Activated effector memory CD4-positive, alpha-beta T cell treated with anti-CD3 and anti-CD28 coated beads, Interleukin-2, amount 50 U/mL, for 16 hours (primary cell): Measurements from ENCODE around the gene OAS3.
"Not testable (repeated sequence)": the region's sequence is repeated elsewhere in the genome, so short reads cannot be mapped to it uniquely, and the experiment has no call there.

Experiments
- DNase-seq: peaks from one replicate; pipeline ENCODE4 v3.0.0-alpha.2; 2020

Gene OAS3

GRCh38 chr12:112937741-112938719, at the start of gene OAS3:
Gene OAS3 (plus strand): TSS chr12:112938474. CDS start chr12:112938531, 57 bp downstream.
- DNase-seq: peak; percentile 90

- no peak for DNase-seq
Observed at GRCh38 chr12:112891093-112892024, 46.9 kb upstream of the OAS3 start.

GRCh38 chr12:112892856-112893255, 45.4 kb upstream of the OAS3 start:
- no peak for DNase-seq

GRCh38 chr12:112894128-112894527, 44.1 kb upstream of the OAS3 start:
- DNase-seq: no peak

- DNase-seq: no peak
Observed at GRCh38 chr12:112898380-112898779, 39.9 kb upstream of the OAS3 start.

- DNase-seq: peak; percentile 70
Observed at GRCh38 chr12:112900298-112901145, 37.8 kb upstream of the OAS3 start.

GRCh38 chr12:112901271-112901670, 37.0 kb upstream of the OAS3 start:
- DNase-seq: no peak

GRCh38 chr12:112904571-112904970, 33.7 kb upstream of the OAS3 start:
- DNase-seq: no peak

- DNase-seq: no peak
Observed at GRCh38 chr12:112905451-112906089, 32.7 kb upstream of the OAS3 start.

- peak; percentile 66 for DNase-seq
Observed at GRCh38 chr12:112906712-112907414, 31.4 kb upstream of the OAS3 start, which contains the start of gene OAS1. Gene OAS1 (plus strand): TSS chr12:112906962. CDS start chr12:112907040, 78 bp downstream.

- no peak for DNase-seq
Observed at GRCh38 chr12:112907415-112908157, 30.7 kb upstream of the OAS3 start.

- peak; percentile 75 for DNase-seq
Observed at GRCh38 chr12:112908548-112908947, 29.7 kb upstream of the OAS3 start.

- no peak for DNase-seq
Observed at GRCh38 chr12:112909693-112910092, 28.6 kb upstream of the OAS3 start.

GRCh38 chr12:112913038-112913688, 25.1 kb upstream of the OAS3 start:
- no peak for DNase-seq

- DNase-seq: not testable (repeated sequence)
Observed at GRCh38 chr12:112913888-112914287, 24.4 kb upstream of the OAS3 start.

GRCh38 chr12:112916270-112916669, 22.0 kb upstream of the OAS3 start:
- no peak for DNase-seq

- no peak for DNase-seq
Observed at GRCh38 chr12:112919121-112919520, 19.2 kb upstream of the OAS3 start.

- DNase-seq: no peak
Observed at GRCh38 chr12:112924986-112925385, 13.3 kb upstream of the OAS3 start.

- DNase-seq: not testable (repeated sequence)
Observed at GRCh38 chr12:112926416-112927033, 11.7 kb upstream of the OAS3 start.
